Heart left ventricle (tissue), 16 donors: ENCODE measurements around the gene SND1. TPM values are rescaled to one million over a fixed set of nuclear protein-coding genes. Genes with fewer than 3 reads are reported as not detected.
"Not testable (repeated sequence)": the region's sequence is repeated elsewhere in the genome, so short reads cannot be mapped to it uniquely, and the experiment has no call there.

Experiments
- ATAC-seq, 4 donors: fragments of 200-7000 bp; cut with Tn5 transposase; one replicate each; pipeline ENCODE4 v1.9.1; 2020 to 2022; ENCODE audit warnings: moderate library complexity in 4 of 4, mild to moderate bottlenecking in 3 of 4, moderate number of reproducible peaks in 1 of 4
- DNase-seq, 5 donors: peaks; one replicate each; pipeline ENCODE4 v3.0.0-alpha.2; 2020
- H3K27ac ChIP-seq, 12 donors: fragments of 200-600 bp; sonication (generic) in 4 of 12; one replicate each; pipeline versions ENCODE4 v1.5.0 to v1.8.0; 2016 to 2022; ENCODE audit warnings: mild to moderate bottlenecking in 2 of 12
- H3K27me3 ChIP-seq, 9 donors: fragments of 200-600 bp; sonication (generic) in 2 of 9; one replicate each; pipeline versions ENCODE4 v1.5.1 to v1.8.0; 2016 to 2022; ENCODE audit warnings: mild to moderate bottlenecking in 3 of 9
- H3K36me3 ChIP-seq, 9 donors: fragments of 200-600 bp; sonication (generic) in 2 of 9; one replicate each; pipeline versions ENCODE4 v1.5.0 to v1.8.0; 2018 to 2022; ENCODE audit warnings: mild to moderate bottlenecking in 2 of 9
- H3K4me1 ChIP-seq, 12 donors: fragments of 200-600 bp; sonication (generic) in 4 of 12; one replicate each; pipeline versions ENCODE4 v1.5.0 to v1.8.0; 2016 to 2022; ENCODE audit warnings: mild to moderate bottlenecking in 3 of 12
- H3K4me3 ChIP-seq, 12 donors: fragments of 200-600 bp; sonication (generic) in 4 of 12; one replicate each; pipeline versions ENCODE4 v1.5.0 to v1.8.0; 2017 to 2022; ENCODE audit warnings: mild to moderate bottlenecking in 9 of 12, moderate library complexity in 4 of 12
- H3K9me3 ChIP-seq, 12 donors: fragments of 200-600 bp; sonication (generic) in 4 of 12; one replicate each; pipeline versions ENCODE4 v1.5.0 to v1.8.0; 2016 to 2022; ENCODE audit warnings: mild to moderate bottlenecking in 1 of 12
- POLR2A ChIP-seq, 2 donors: fragments of 450-650 bp; IDR thresholded peaks; one replicate each; pipeline ENCODE4 v1.6.1; 2017; ENCODE audit warnings: antibody characterized with exemption in 2 of 2, mild to moderate bottlenecking in 2 of 2, moderate library complexity in 2 of 2
- WGBS, 4 donors: extraction: QIAGEN DNeasy Blood & Tissue Kit in 2 of 4; methylation state at CpG; one replicate each; pipeline versions ENCODE4 v1.1.5 to v1.1.7; 2013 to 2018; 5-methylcytosine and 5-hydroxymethylcytosine counted together
- intact Hi-C, 10 donors: fragments of 100-400 bp; cut with DNase I; formaldehyde crosslinking; loops; one replicate each; pipeline versions ENCODE4 v1.11.1 to v1.14.2; 2022
- polyA plus RNA-seq, 2 donors: library from polyadenylated mRNA; stranded (reverse); fragments of 200-250 nt; gene quantifications; one replicate each; pipeline ENCODE4 v1.2.3, GENCODE V29; 2013
- total RNA-seq, 9 donors: library from RNA; depleted of rRNA in 2 of 9; stranded (reverse); fragments of >200 nt in 2 of 9; fragmentation: NEBNext Ultra II Directional in 3 of 9; extraction: Animal tissue kit (Norgen Biotek cat#: 25700) in 3 of 9; gene quantifications; one replicate each; pipeline versions ENCODE4 v1.1.0 to v1.2.4, GENCODE V29; 2016 to 2023
- TF ChIP-seq, protein P1 (sequence below), 12 donors: fragments of 200-600 bp; sonication (generic) in 4 of 12; IDR thresholded peaks; one replicate each; pipeline versions ENCODE4 v1.5.0 to v1.8.0; 2018 to 2022; ENCODE audit warnings: antibody characterized with exemption in 12 of 12, mild to moderate bottlenecking in 5 of 12
- donor health status: ischemic (EF 13 %, LVEDD 7.1; RV severe dilation, severe dysfunction).
- donor health status: healthy with polysubstance abuse.
- donor health status: DM: no; HTN: yes; CAD: no.
- donor health status: DM: no; HTN: no; CAD: no.
- donor health status: ischemic (EF 25% LVEDD 6.9; RV normal size, moderate dysfunction).
- donor health status: ischemic (EF 25% LVEDD 5.7; RV mildly dilated, moderate dysfunction).
- donor health status: healthy.
- donor health status: DM: yes; HTN: yes; CAD: no.
- donor health status: ischemic (EF 35%, LVEDD 5.7; RV mildly dilated, moderate dysfunction).
- donor health status: nonischemic (EF 11% LVEDD 7.7; RV severe dilation, severe dysfunction).
- donor health status: DM: yes; HTN: yes; CAD: no.
- donor health status: PGD.
- donor health status: ischemic (EF 29% LVEDD 5.4; RV normal size, mild dysfunction).
- donor health status: nonischemic (EF 23%, LVEDD 6.1; RV moderate dilation, normal function).

Gene SND1
- total and polyA plus RNA-seq, 11 donors, result 45.6 to 115 (median 76.3) TPM

GRCh38 chr7:127900141-127900540 is 248.1 kb downstream of the SND1 start:
- no peak overlapping the region for H3K27ac ChIP-seq
- no peaks in the 10 kb centered on the region for H3K27me3 ChIP-seq
- TF ChIP-seq, protein P1, sequence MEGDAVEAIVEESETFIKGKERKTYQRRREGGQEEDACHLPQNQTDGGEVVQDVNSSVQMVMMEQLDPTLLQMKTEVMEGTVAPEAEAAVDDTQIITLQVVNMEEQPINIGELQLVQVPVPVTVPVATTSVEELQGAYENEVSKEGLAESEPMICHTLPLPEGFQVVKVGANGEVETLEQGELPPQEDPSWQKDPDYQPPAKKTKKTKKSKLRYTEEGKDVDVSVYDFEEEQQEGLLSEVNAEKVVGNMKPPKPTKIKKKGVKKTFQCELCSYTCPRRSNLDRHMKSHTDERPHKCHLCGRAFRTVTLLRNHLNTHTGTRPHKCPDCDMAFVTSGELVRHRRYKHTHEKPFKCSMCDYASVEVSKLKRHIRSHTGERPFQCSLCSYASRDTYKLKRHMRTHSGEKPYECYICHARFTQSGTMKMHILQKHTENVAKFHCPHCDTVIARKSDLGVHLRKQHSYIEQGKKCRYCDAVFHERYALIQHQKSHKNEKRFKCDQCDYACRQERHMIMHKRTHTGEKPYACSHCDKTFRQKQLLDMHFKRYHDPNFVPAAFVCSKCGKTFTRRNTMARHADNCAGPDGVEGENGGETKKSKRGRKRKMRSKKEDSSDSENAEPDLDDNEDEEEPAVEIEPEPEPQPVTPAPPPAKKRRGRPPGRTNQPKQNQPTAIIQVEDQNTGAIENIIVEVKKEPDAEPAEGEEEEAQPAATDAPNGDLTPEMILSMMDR (IDR thresholded peaks at IDR 0.05), result no peak
- no peak for TF ChIP-seq POLR2A (IDR thresholded peaks at IDR 0.05)
- WGBS, 4 donors, result 85 to 89% (median 86%) methylated on average over 4 of the region's 4 CpGs
- intact Hi-C loops, result no loop called here
- ATAC-seq, result no peak
- no peak overlapping the region for H3K4me3 ChIP-seq
- peaks cover 0 to 35% (median 13%) of the 10 kb centered on the region in 12 donors for H3K4me1 ChIP-seq
- H3K36me3 ChIP-seq, result peaks cover 0 to 7% (median 0%) of the 10 kb centered on the region in 9 donors
- no peak for DNase-seq
- H3K9me3 ChIP-seq, result no peaks in the 10 kb centered on the region

DNA sequence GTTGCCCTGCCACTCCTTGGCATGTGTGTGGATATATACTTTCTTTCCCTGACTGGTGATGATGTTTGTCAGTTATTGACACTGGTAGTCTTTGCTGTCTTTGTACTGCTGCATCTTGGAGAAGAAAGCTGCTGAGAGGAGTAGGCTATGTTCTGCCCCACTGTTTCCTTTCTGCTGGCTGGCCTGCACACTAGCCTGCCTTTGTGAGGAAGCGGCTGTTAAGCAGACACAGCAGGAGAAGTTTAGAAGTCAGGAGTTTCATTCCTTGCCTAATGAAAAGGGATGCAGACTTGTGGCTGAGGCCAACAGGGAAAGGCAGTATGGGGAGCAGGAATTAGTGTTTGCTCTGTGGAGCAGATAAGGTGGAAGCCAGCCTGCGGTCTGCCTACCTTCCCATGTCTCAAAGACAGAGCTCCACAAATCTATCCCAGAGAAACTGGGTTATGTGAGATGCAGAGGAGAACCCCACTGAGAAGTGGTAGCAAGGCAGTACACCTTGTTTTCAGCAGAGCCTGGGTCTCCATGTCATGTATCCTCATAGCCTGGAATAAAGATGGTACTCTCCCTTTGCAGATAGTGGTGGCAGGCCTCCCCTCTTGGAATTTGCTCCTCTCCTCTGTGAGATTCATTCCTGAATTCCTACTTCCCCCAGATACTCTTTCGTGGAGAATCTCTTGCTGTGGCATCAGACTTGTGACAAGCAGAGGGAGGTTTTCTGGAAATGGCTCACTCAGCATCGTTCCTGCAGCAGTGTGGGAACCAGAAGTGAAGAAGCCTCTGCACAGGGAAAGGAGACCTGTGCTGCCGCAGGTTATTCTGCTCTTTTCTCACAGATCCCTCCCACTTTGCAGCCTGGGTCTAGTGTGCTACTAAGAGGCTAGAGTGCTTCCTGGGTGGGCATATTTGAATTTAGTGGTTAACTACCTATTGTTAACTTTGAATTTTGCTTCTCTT is 249.0 kb downstream of the SND1 start:
- DNase-seq (no peak), ATAC-seq (peak in 1 of 4 donors; percentile 22)
- 78 to 86% (median 81%) methylated on average over 5 of the region's 5 CpGs for WGBS, 4 donors
- no peaks in the 10 kb centered on the region for H3K27me3 ChIP-seq
- TF ChIP-seq, protein P1 (IDR thresholded peaks at IDR 0.05), result no peak
- no peak for TF ChIP-seq POLR2A (IDR thresholded peaks at IDR 0.05)
- H3K36me3 ChIP-seq, result peaks cover 0 to 15% (median 0%) of the 10 kb centered on the region in 9 donors
- no peak overlapping the region for H3K27ac ChIP-seq
- H3K4me3 ChIP-seq, result no peak overlapping the region
- H3K9me3 ChIP-seq, result no peaks in the 10 kb centered on the region
- peaks cover 0 to 35% (median 9%) of the 10 kb centered on the region in 12 donors for H3K4me1 ChIP-seq
- intact Hi-C loops, result no loop called here

- no peak for ATAC-seq
- H3K36me3 ChIP-seq, result peaks cover 0 to 23% (median 0%) of the 10 kb centered on the region in 9 donors
- no peak for TF ChIP-seq POLR2A (IDR thresholded peaks at IDR 0.05)
- TF ChIP-seq, protein P1 (IDR thresholded peaks at IDR 0.05), result no peak
- no peaks in the 10 kb centered on the region for H3K9me3 ChIP-seq
- H3K4me1 ChIP-seq, result peaks cover 0 to 35% (median 6%) of the 10 kb centered on the region in 12 donors
- DNase-seq, result no peak
- 86 to 89% (median 89%) methylated on average over 5 of the region's 5 CpGs for WGBS, 4 donors
- intact Hi-C loops, result no loop called here
- no peak overlapping the region for H3K4me3 ChIP-seq
- H3K27ac ChIP-seq, result no peak overlapping the region
- no peaks in the 10 kb centered on the region for H3K27me3 ChIP-seq
These were observed 250.1 kb downstream of the SND1 start for GRCh38 chr7:127901895-127902703.

DNA sequence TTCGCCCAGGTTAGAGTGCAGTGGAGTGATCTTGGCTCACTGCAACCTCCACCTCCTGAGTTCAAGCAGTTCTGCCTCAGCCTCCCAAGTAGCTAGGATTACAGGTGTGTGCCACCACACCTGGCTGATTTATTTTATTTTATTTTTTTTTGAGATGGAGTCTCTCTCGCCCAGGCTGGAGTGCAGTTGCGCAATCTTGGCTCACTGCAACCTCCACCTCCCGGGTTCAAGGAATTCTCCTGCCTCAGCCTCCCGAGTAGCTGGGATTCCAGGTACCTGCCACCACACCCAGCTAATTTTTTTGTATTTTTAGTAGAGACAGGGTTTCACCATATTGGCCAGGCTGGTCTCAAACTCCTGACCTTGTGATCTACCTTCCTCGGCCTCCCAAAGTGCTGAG is 250.8 kb downstream of the SND1 start:
- H3K9me3 ChIP-seq, DNase-seq, H3K27me3 ChIP-seq, H3K27ac ChIP-seq, ATAC-seq, intact Hi-C loops, H3K4me3 ChIP-seq: not testable (repeated sequence)
- H3K36me3 ChIP-seq, result peaks cover 0 to 23% (median 0%) of the 10 kb centered on the region in 9 donors
- peaks cover 0 to 29% (median 6%) of the 10 kb centered on the region in 12 donors for H3K4me1 ChIP-seq
- WGBS, 4 donors, result 96 to 99% (median 97%) methylated on average over 6 of the region's 6 CpGs
